ENCODE results near the gene HMGA1.
"Not testable (repeated sequence)": the region's sequence is repeated elsewhere in the genome, so short reads cannot be mapped to it uniquely, and the experiment has no call there.

HMGA1 gene

GRCh38 chr6:34269132-34269531, 32.5 kb downstream of the HMGA1 start:
- not testable (repeated sequence) for DNase-seq

- DNase-seq = not testable (repeated sequence)
Measured at GRCh38 chr6:34269658-34270341, 33.1 kb downstream of the HMGA1 start.

- no peak for DNase-seq
Measured at GRCh38 chr6:34272013-34272926, 35.6 kb downstream of the HMGA1 start.

- DNase-seq = no peak
Measured at GRCh38 chr6:34273242-34273805, 36.7 kb downstream of the HMGA1 start.

GRCh38 chr6:34274129-34274528, 37.5 kb downstream of the HMGA1 start:
- no peak for DNase-seq

GRCh38 chr6:34275128-34275804, 38.6 kb downstream of the HMGA1 start:
- DNase-seq = no peak

- DNase-seq = no peak
Measured at GRCh38 chr6:34276191-34276590, 39.5 kb downstream of the HMGA1 start.

- no peak for DNase-seq
Measured at GRCh38 chr6:34276881-34277762, 40.4 kb downstream of the HMGA1 start.

GRCh38 chr6:34277763-34278112, 41.1 kb downstream of the HMGA1 start:
- no peak for DNase-seq

GRCh38 chr6:34278833-34279232, 42.2 kb downstream of the HMGA1 start:
- no peak for DNase-seq

- DNase-seq = no peak
Measured at GRCh38 chr6:34280216-34280615, 43.5 kb downstream of the HMGA1 start.

GRCh38 chr6:34281702-34282334, 45.1 kb downstream of the HMGA1 start:
- no peak for DNase-seq

- DNase-seq = no peak
Measured at GRCh38 chr6:34284563-34285447, 48.1 kb downstream of the HMGA1 start.

- DNase-seq = no peak
Measured at GRCh38 chr6:34285448-34286164, 48.9 kb downstream of the HMGA1 start.

GRCh38 chr6:34288581-34288980, 51.9 kb downstream of the HMGA1 start:
- no peak for DNase-seq

- no peak for DNase-seq
Measured at GRCh38 chr6:34289137-34289536, 52.5 kb downstream of the HMGA1 start.

- DNase-seq = no peak
Measured at GRCh38 chr6:34292954-34293353, 56.3 kb downstream of the HMGA1 start.

- no peak for DNase-seq
Measured at GRCh38 chr6:34295721-34296120, 59.0 kb downstream of the HMGA1 start.
